ENCODE measurements around the gene NUP160. TPM values are rescaled to one million over a fixed set of nuclear protein-coding genes. Genes with fewer than 3 reads are reported as not detected.
"Not testable (repeated sequence)": the region's sequence is repeated elsewhere in the genome, so short reads cannot be mapped to it uniquely, and the experiment has no call there.

Gene NUP160
- total RNA-seq, 6 experiments from 2014 or later = 9.5 to 14.3 (median 11.2) TPM

GRCh38 chr11:47775240-47775869 is 72.8 kb downstream of the NUP160 start:
- H3K36me3 ChIP-seq = peaks cover 0 to 29% (median 19%) of the 10 kb centered on the region in 4 donors
- no peak for ATAC-seq

DNA sequence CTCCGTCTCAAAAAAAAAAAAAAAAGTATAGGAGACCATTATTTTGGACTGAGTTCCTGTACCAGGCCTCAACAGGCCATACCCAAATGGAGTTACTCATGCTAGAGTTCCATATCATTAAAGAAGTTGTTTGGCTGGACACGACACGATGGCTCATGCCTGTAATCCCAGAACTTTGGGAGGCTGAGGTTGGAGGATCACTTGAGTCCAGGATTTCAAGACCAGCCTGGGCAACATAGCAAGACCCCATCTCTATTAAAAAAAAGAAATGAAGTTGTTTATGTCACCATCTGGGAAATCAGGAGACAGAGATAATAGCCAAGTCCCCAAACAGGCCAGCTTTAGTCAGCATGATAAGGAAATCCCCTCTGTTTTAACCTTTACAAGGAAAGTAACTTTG is 74.3 kb downstream of the NUP160 start:
- 94% methylated on average over 2 of the region's 3 CpGs for WGBS (ENCODE audit: insufficient coverage, low coverage, low lambda C conversion rate, missing lambda C conversion rate)
- Histone ChIP-seq H3K27ac (no peak overlapping the region), H3K4me1 (no peaks in the 10 kb centered on the region), H3K27me3 (no peaks in the 10 kb centered on the region), H3K9me3 (no peaks in the 10 kb centered on the region), H3K4me3 (no peak overlapping the region), H3K36me3 (peaks cover 0 to 15% (median 8%) of the 10 kb centered on the region in 4 donors)
- TF ChIP-seq, protein P1, sequence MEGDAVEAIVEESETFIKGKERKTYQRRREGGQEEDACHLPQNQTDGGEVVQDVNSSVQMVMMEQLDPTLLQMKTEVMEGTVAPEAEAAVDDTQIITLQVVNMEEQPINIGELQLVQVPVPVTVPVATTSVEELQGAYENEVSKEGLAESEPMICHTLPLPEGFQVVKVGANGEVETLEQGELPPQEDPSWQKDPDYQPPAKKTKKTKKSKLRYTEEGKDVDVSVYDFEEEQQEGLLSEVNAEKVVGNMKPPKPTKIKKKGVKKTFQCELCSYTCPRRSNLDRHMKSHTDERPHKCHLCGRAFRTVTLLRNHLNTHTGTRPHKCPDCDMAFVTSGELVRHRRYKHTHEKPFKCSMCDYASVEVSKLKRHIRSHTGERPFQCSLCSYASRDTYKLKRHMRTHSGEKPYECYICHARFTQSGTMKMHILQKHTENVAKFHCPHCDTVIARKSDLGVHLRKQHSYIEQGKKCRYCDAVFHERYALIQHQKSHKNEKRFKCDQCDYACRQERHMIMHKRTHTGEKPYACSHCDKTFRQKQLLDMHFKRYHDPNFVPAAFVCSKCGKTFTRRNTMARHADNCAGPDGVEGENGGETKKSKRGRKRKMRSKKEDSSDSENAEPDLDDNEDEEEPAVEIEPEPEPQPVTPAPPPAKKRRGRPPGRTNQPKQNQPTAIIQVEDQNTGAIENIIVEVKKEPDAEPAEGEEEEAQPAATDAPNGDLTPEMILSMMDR (IDR thresholded peaks at IDR 0.05) = no peak
- TF ChIP-seq POLR2A (IDR thresholded peaks at IDR 0.05) = no peak
- DNase-seq (no peak), ATAC-seq (no peak)
- intact Hi-C loops (cut with DNase I) = no loop called here

More at GRCh38 chr11:47775240-47775869, 72.8 kb downstream of the NUP160 start:
- TF ChIP-seq, protein P1 (IDR thresholded peaks at IDR 0.05) = no peak
- no peak for TF ChIP-seq POLR2A (IDR thresholded peaks at IDR 0.05)
- H3K27ac ChIP-seq = no peak overlapping the region
- H3K27me3 ChIP-seq = no peaks in the 10 kb centered on the region
- H3K9me3 ChIP-seq = no peaks in the 10 kb centered on the region
- H3K4me3 ChIP-seq = no peak overlapping the region
- no peaks in the 10 kb centered on the region for H3K4me1 ChIP-seq
- DNase-seq = no peak
- intact Hi-C loops (cut with DNase I) = no loop called here
- 78% methylated on average over 6 of the region's 8 CpGs for WGBS (ENCODE audit: insufficient coverage, low coverage, low lambda C conversion rate, missing lambda C conversion rate)

DNA sequence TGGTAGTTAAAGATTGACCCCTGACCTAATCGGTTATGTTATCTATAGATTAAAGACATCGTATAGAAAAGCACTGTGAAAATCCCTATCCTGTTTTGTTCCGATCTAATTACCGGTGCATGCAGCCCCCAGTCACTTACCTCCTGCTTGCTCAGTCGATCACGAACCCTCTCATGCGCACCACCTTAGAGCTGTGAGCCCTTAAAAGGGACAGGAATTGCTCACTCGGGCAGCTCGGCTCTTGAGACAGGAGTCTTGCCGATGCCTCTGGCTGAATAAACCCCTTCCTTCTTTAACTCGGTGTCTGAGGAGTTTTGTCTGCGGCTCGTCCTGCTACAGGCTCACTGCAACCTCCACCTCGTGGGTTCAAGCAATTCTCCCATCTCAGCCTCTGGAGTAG is 78.6 kb downstream of the NUP160 start:
- not testable (repeated sequence) for H3K27me3 ChIP-seq, H3K9me3 ChIP-seq, H3K36me3 ChIP-seq, H3K27ac ChIP-seq, H3K4me1 ChIP-seq, DNase-seq, ATAC-seq, H3K4me3 ChIP-seq
- WGBS (ENCODE audit: insufficient coverage, low coverage, low lambda C conversion rate, missing lambda C conversion rate) = 84% methylated on average over 12 of the region's 14 CpGs
- intact Hi-C loops (cut with DNase I) = loop anchor here in 1 of 2 donors (10.0 kb wide), 1 partner anchor 125 kb away; the partner anchor contains the start of gene MTCH2

DNA sequence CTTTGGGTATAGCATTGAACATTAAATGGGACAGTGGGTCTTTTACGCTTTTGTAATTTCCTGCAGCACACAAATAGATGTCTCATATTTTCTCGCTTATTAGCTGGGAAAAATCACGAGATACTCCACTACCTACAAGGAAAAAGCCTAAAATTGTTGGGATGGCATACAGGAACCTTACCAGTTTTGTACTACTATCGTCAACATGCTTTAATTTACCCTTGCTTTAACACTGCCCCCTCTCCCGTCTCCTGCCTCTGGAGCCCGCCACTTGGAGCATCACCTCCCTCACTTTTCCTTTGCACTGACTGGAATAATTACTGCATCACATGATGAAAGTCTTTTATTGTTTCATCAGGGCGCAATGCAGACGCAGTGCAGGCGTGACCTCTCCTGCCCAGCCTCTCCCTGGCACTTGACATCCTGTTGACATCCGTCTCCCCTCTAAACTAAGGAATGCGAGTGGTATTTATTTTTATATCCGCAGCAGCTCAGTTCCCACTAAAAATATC is 80.0 kb downstream of the NUP160 start:
- peak; percentile 48 to 64 (median 55) for DNase-seq
- ATAC-seq = peak; percentile 9 to 35 (median 20)
- Histone ChIP-seq H3K27ac (peak overlapping the region; percentile 93 to 97 (median 97)), H3K4me1 (peaks cover 0 to 8% (median 3%) of the 10 kb centered on the region in 4 donors), H3K27me3 (no peaks in the 10 kb centered on the region), H3K36me3 (peaks cover 0 to 14% (median 5%) of the 10 kb centered on the region in 4 donors), H3K4me3 (peak overlapping the region; percentile 62 to 92 (median 68)), H3K9me3 (no peaks in the 10 kb centered on the region)
- 2% methylated on average over 12 of the region's 12 CpGs for WGBS (ENCODE audit: insufficient coverage, low coverage, low lambda C conversion rate, missing lambda C conversion rate)
- TF ChIP-seq, protein P1 (IDR thresholded peaks at IDR 0.05) = no peak
- peak; percentile 75 for TF ChIP-seq POLR2A (IDR thresholded peaks at IDR 0.05)
- intact Hi-C loops (cut with DNase I) = loop anchor here in 1 of 2 donors (10.0 kb wide), 1 partner anchor 123 kb away; the partner anchor contains the start of gene MTCH2

All from right lobe of liver (tissue), 6 donors.